Measurements from ENCODE around the gene ZRANB1.
A peak's percentile ranks its signal among the peaks of the same experiment; 100 is the strongest.
"Not testable (repeated sequence)": the region's sequence is repeated elsewhere in the genome, so short reads cannot be mapped to it uniquely, and the experiment has no call there.

The ZRANB1 gene

GRCh38 chr10:124975977-124976514 is 34.1 kb downstream of the ZRANB1 start:
- H3K27me3 ChIP-seq (ENCODE audit: control insufficient read depth in 5 of 5, insufficient read depth in 4 of 5, low read length in 5 of 5) = no peaks in the 10 kb centered on the region
- H3K27ac ChIP-seq (ENCODE audit: low read depth, low read length) = no peak overlapping the region
- H3K4me3 ChIP-seq (ENCODE audit: low read depth in 1 of 5, low read length in 5 of 5) = no peak overlapping the region
- H3K36me3 ChIP-seq (ENCODE audit: control insufficient read depth in 5 of 5, insufficient read depth in 5 of 5, low read length in 5 of 5) = peaks cover 8 to 28% (median 16%) of the 10 kb centered on the region in 5 donors
- peak overlapping the region in 1 of 5 donors; percentile 2 for H3K9ac ChIP-seq (ENCODE audit: low read length in 5 of 5)
- H3K4me1 ChIP-seq (ENCODE audit: control insufficient read depth in 5 of 5, insufficient read depth in 5 of 5, low read length in 5 of 5) = peaks cover 0 to 9% (median 8%) of the 10 kb centered on the region in 5 donors
- no peaks in the 10 kb centered on the region for H3K9me3 ChIP-seq (ENCODE audit: control insufficient read depth in 5 of 5, low read length in 5 of 5)

GRCh38 chr10:124977161-124977560 is 35.2 kb downstream of the ZRANB1 start:
- Histone ChIP-seq H3K27ac (ENCODE audit: low read depth, low read length) (no peak overlapping the region), H3K36me3 (ENCODE audit: control insufficient read depth in 5 of 5, insufficient read depth in 5 of 5, low read length in 5 of 5) (peaks cover 15 to 35% (median 21%) of the 10 kb centered on the region in 5 donors), H3K27me3 (ENCODE audit: control insufficient read depth in 5 of 5, insufficient read depth in 4 of 5, low read length in 5 of 5) (no peaks in the 10 kb centered on the region), H3K4me1 (ENCODE audit: control insufficient read depth in 5 of 5, insufficient read depth in 5 of 5, low read length in 5 of 5) (peaks cover 0 to 6% (median 4%) of the 10 kb centered on the region in 5 donors), H3K9ac (ENCODE audit: low read length in 5 of 5) (no peak overlapping the region), H3K9me3 (ENCODE audit: control insufficient read depth in 5 of 5, low read length in 5 of 5) (no peaks in the 10 kb centered on the region), H3K4me3 (ENCODE audit: low read depth in 1 of 5, low read length in 5 of 5) (no peak overlapping the region)

DNA sequence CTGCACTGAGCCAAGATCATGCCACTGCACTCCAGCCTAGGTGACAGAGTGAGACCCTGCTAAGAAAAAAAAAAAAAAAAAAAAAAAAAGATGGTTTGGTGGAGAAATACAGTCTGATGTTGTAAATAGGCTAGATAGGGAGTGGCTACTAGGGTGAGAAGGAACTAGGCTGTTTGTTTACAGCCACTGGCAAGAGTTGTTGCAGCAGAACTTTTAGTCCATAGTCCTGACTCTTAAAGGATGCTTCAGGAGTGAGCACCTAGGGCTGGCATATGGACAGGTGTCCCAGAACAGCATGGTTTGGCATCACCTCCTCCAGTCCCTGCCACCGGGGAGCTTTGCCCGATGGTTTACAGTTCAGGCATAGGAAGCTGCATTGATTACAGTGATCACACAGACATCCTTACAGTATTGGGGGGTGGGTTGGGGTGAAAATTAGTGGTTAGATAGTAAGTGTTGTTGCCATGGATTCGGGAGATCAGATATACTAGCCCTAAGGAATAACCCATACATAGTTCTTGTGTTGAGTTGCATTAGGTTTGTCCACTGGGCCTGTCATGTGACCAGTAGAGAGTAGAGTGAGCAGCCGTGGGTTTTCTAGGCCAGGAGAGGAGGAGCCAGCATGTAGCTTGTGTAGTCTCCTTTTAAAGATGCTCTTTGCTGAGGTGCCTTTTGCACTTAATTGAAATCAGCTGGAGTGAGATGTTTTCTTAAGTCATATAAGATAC is 35.9 kb downstream of the ZRANB1 start:
- H3K36me3 ChIP-seq (ENCODE audit: control insufficient read depth in 5 of 5, insufficient read depth in 5 of 5, low read length in 5 of 5) = peaks cover 22 to 41% (median 25%) of the 10 kb centered on the region in 5 donors
- H3K9me3 ChIP-seq (ENCODE audit: control insufficient read depth in 5 of 5, low read length in 5 of 5) = no peaks in the 10 kb centered on the region
- no peak overlapping the region for H3K4me3 ChIP-seq (ENCODE audit: low read depth in 1 of 5, low read length in 5 of 5)
- H3K27ac ChIP-seq (ENCODE audit: low read depth, low read length) = no peak overlapping the region
- H3K27me3 ChIP-seq (ENCODE audit: control insufficient read depth in 5 of 5, insufficient read depth in 4 of 5, low read length in 5 of 5) = no peaks in the 10 kb centered on the region
- no peak overlapping the region for H3K9ac ChIP-seq (ENCODE audit: low read length in 5 of 5)
- peaks cover 0 to 6% (median 4%) of the 10 kb centered on the region in 5 donors for H3K4me1 ChIP-seq (ENCODE audit: control insufficient read depth in 5 of 5, insufficient read depth in 5 of 5, low read length in 5 of 5)

DNA sequence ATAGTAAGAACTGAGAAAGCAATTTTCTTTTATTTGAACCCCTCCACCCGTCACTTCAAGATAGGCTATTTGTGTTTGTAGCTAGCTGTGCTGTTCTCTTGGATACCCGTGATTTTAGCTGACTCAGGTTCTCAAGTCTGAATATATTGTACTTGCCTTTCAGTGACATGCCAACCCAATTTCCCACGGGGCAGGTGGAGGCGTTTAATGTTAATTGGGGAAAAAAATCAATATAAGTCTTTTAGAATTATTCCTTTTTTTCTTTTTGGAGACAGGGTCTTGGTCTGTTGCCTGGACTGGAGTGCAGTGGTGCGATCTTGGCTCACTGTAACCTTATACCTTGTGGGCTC is 36.4 kb downstream of the ZRANB1 start:
- no peaks in the 10 kb centered on the region for H3K9me3 ChIP-seq (ENCODE audit: control insufficient read depth in 5 of 5, low read length in 5 of 5)
- H3K4me3 ChIP-seq (ENCODE audit: low read depth in 1 of 5, low read length in 5 of 5) = no peak overlapping the region
- peaks cover 0 to 8% (median 5%) of the 10 kb centered on the region in 5 donors for H3K4me1 ChIP-seq (ENCODE audit: control insufficient read depth in 5 of 5, insufficient read depth in 5 of 5, low read length in 5 of 5)
- peaks cover 26 to 47% (median 27%) of the 10 kb centered on the region in 5 donors for H3K36me3 ChIP-seq (ENCODE audit: control insufficient read depth in 5 of 5, insufficient read depth in 5 of 5, low read length in 5 of 5)
- no peak overlapping the region for H3K9ac ChIP-seq (ENCODE audit: low read length in 5 of 5)
- no peaks in the 10 kb centered on the region for H3K27me3 ChIP-seq (ENCODE audit: control insufficient read depth in 5 of 5, insufficient read depth in 4 of 5, low read length in 5 of 5)
- no peak overlapping the region for H3K27ac ChIP-seq (ENCODE audit: low read depth, low read length)

GRCh38 chr10:124983321-124983720 is 41.4 kb downstream of the ZRANB1 start:
- Histone ChIP-seq H3K27ac (ENCODE audit: low read depth, low read length) (no peak overlapping the region), H3K36me3 (ENCODE audit: control insufficient read depth in 5 of 5, insufficient read depth in 5 of 5, low read length in 5 of 5) (peaks cover 44 to 59% (median 50%) of the 10 kb centered on the region in 5 donors), H3K9ac (ENCODE audit: low read length in 5 of 5) (no peak overlapping the region), H3K9me3 (ENCODE audit: control insufficient read depth in 5 of 5, low read length in 5 of 5) (no peaks in the 10 kb centered on the region), H3K4me1 (ENCODE audit: control insufficient read depth in 5 of 5, insufficient read depth in 5 of 5, low read length in 5 of 5) (peaks cover 0 to 6% (median under 1%) of the 10 kb centered on the region in 5 donors), H3K4me3 (ENCODE audit: low read depth in 1 of 5, low read length in 5 of 5) (no peak overlapping the region), H3K27me3 (ENCODE audit: control insufficient read depth in 5 of 5, insufficient read depth in 4 of 5, low read length in 5 of 5) (no peaks in the 10 kb centered on the region)

DNA sequence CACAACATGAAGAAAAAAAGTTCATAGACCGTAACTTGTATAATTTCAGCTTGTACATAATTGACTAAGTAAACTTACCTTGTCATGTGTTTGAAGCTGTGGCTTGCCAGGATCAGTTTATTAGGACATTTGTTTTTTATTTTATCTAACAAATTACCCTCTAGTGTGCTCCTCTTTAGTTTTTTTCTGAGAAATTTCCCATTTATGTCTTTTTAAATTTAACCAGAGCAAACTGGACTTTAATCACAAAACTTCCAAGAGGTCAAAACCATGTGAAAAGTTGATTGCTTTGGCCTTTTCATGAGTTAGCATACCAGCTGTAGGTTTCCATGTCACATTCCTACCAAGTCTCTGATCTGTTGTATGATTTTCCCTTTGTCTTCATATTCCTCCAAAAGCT is 42.5 kb downstream of the ZRANB1 start:
- Histone ChIP-seq H3K9me3 (ENCODE audit: control insufficient read depth in 5 of 5, low read length in 5 of 5) (no peaks in the 10 kb centered on the region), H3K36me3 (ENCODE audit: control insufficient read depth in 5 of 5, insufficient read depth in 5 of 5, low read length in 5 of 5) (peaks cover 45 to 59% (median 51%) of the 10 kb centered on the region in 5 donors), H3K9ac (ENCODE audit: low read length in 5 of 5) (no peak overlapping the region), H3K4me3 (ENCODE audit: low read depth in 1 of 5, low read length in 5 of 5) (no peak overlapping the region), H3K27ac (ENCODE audit: low read depth, low read length) (no peak overlapping the region), H3K27me3 (ENCODE audit: control insufficient read depth in 5 of 5, insufficient read depth in 4 of 5, low read length in 5 of 5) (no peaks in the 10 kb centered on the region), H3K4me1 (ENCODE audit: control insufficient read depth in 5 of 5, insufficient read depth in 5 of 5, low read length in 5 of 5) (peaks cover 0 to 6% (median 0%) of the 10 kb centered on the region in 5 donors)

DNA sequence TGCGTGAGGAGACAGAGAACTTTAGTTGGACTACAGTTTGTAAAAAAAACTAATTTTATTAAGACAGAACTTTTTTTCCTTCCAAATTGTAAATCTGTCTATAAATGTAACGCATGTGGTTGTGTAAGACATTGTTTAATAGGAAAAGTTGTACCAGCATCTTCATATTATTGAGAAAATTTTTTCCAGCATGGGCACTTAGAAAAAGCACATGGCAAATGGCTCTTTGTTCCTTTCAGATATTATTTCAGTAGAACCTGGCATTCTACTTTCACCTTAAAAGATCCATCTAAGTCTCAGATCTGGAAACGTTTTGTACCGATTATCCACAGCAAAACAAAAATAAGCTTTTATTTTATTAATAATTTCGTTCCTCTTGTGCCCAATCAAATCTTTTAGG is 43.2 kb downstream of the ZRANB1 start:
- Histone ChIP-seq H3K36me3 (ENCODE audit: control insufficient read depth in 5 of 5, insufficient read depth in 5 of 5, low read length in 5 of 5) (peaks cover 45 to 62% (median 54%) of the 10 kb centered on the region in 5 donors), H3K9ac (ENCODE audit: low read length in 5 of 5) (no peak overlapping the region), H3K27me3 (ENCODE audit: control insufficient read depth in 5 of 5, insufficient read depth in 4 of 5, low read length in 5 of 5) (no peaks in the 10 kb centered on the region), H3K4me3 (ENCODE audit: low read depth in 1 of 5, low read length in 5 of 5) (no peak overlapping the region), H3K9me3 (ENCODE audit: control insufficient read depth in 5 of 5, low read length in 5 of 5) (no peaks in the 10 kb centered on the region), H3K27ac (ENCODE audit: low read depth, low read length) (no peak overlapping the region), H3K4me1 (ENCODE audit: control insufficient read depth in 5 of 5, insufficient read depth in 5 of 5, low read length in 5 of 5) (peaks cover 0 to 11% (median 0%) of the 10 kb centered on the region in 5 donors)

DNA sequence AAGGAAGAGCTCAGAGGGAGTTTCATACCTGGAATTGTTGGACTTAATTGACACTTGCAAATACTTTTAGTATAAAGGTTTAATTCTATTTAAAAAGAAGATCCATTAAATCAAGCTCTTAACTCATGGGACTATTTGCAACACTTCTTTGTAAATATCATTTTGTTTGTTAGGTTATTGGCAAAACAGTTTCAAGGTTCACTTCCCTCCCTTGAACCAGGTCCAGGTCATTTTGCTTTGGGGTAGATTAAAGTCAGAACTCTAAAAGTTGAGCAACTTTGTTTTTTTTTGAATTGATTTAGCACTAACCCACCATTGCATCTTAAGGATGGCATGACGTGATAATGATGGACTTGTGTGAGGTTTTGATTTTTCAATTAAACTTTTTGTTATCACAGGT is 45.9 kb downstream of the ZRANB1 start:
- Histone ChIP-seq H3K4me3 (ENCODE audit: low read depth in 1 of 5, low read length in 5 of 5) (no peak overlapping the region), H3K9me3 (ENCODE audit: control insufficient read depth in 5 of 5, low read length in 5 of 5) (no peaks in the 10 kb centered on the region), H3K9ac (ENCODE audit: low read length in 5 of 5) (no peak overlapping the region), H3K36me3 (ENCODE audit: control insufficient read depth in 5 of 5, insufficient read depth in 5 of 5, low read length in 5 of 5) (peaks cover 32 to 74% (median 64%) of the 10 kb centered on the region in 5 donors), H3K4me1 (ENCODE audit: control insufficient read depth in 5 of 5, insufficient read depth in 5 of 5, low read length in 5 of 5) (peaks cover 0 to 11% (median 0%) of the 10 kb centered on the region in 5 donors), H3K27ac (ENCODE audit: low read depth, low read length) (no peak overlapping the region), H3K27me3 (ENCODE audit: control insufficient read depth in 5 of 5, insufficient read depth in 4 of 5, low read length in 5 of 5) (no peaks in the 10 kb centered on the region)

- H3K36me3 ChIP-seq (ENCODE audit: control insufficient read depth in 5 of 5, insufficient read depth in 5 of 5, low read length in 5 of 5) = peaks cover 22 to 76% (median 67%) of the 10 kb centered on the region in 5 donors
- not testable (repeated sequence) for H3K4me3 ChIP-seq (ENCODE audit: low read depth in 1 of 5, low read length in 5 of 5); H3K4me1 ChIP-seq (ENCODE audit: control insufficient read depth in 5 of 5, insufficient read depth in 5 of 5, low read length in 5 of 5); H3K27me3 ChIP-seq (ENCODE audit: control insufficient read depth in 5 of 5, insufficient read depth in 4 of 5, low read length in 5 of 5); H3K27ac ChIP-seq (ENCODE audit: low read depth, low read length); H3K9me3 ChIP-seq (ENCODE audit: control insufficient read depth in 5 of 5, low read length in 5 of 5); H3K9ac ChIP-seq (ENCODE audit: low read length in 5 of 5)
Observed at GRCh38 chr10:124988753-124989152, 46.8 kb downstream of the ZRANB1 start.

GRCh38 chr10:124989526-124989925 is 47.6 kb downstream of the ZRANB1 start:
- Histone ChIP-seq H3K27me3 (ENCODE audit: control insufficient read depth in 5 of 5, insufficient read depth in 4 of 5, low read length in 5 of 5) (no peaks in the 10 kb centered on the region), H3K4me1 (ENCODE audit: control insufficient read depth in 5 of 5, insufficient read depth in 5 of 5, low read length in 5 of 5) (peaks cover 0 to 5% (median 0%) of the 10 kb centered on the region in 5 donors), H3K4me3 (ENCODE audit: low read depth in 1 of 5, low read length in 5 of 5) (no peak overlapping the region), H3K36me3 (ENCODE audit: control insufficient read depth in 5 of 5, insufficient read depth in 5 of 5, low read length in 5 of 5) (peaks cover 15 to 76% (median 69%) of the 10 kb centered on the region in 5 donors), H3K9me3 (ENCODE audit: control insufficient read depth in 5 of 5, low read length in 5 of 5) (no peaks in the 10 kb centered on the region), H3K9ac (ENCODE audit: low read length in 5 of 5) (no peak overlapping the region), H3K27ac (ENCODE audit: low read depth, low read length) (no peak overlapping the region)
